ENCODE data around the gene TCERG1L. TPM values are rescaled to one million over a fixed set of nuclear protein-coding genes. Genes with fewer than 3 reads are reported as not detected.

Gene TCERG1L
- total and polyA plus RNA-seq, 3 experiments from 2014 or later: 0.07 to 0.93 (median 0.68) TPM

DNA sequence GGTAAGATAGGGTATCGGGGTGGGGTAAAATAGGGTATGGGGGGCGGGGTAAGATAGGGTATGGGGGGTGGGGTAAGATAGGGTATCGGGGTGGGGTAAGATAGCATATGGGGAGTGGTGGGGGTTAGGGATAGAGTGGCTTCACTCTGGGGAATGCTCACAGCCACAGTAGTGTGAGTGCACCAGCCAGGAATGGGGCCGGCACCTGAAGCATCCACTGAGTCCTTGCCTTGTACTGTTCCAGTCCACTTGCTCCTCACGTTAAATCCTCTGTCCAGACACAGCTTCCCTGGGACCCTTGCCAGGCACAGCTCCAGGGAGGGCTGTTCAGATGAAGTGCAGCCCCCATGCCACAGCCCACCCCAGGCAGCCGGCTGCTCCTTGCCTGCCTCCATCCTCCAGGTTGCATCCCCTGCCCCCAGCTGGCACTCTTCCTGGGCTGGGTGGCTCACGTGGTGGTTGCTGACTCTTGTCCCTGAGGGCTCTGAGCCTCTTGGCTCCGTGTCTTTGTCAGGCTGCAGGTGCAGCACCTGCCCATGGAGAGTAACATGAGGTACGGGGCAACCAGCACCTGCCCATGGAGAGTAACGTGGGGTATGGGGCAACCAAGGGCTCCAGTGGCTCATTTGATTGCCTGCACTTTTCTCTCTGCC, 268.4 kb downstream of the TCERG1L start:
- ChIA-PET CTCF (no interaction called here), POLR2A (no interaction called here)
- H3K27ac Mint-ChIP-seq: no peak overlapping the region
- no peak for DNase-seq
- no peaks in the 10 kb centered on the region for H3K27me3 Mint-ChIP-seq
- Histone ChIP-seq H3K27me3 (ENCODE audit: insufficient read depth, low read length, poor library complexity, severe bottlenecking) (no peaks in the 10 kb centered on the region), H3K4me1 (ENCODE audit: insufficient read depth, low read length) (no peaks in the 10 kb centered on the region), H3K9me3 (ENCODE audit: low read length) (no peaks in the 10 kb centered on the region), H3K36me3 (ENCODE audit: insufficient read depth, low read length) (no peaks in the 10 kb centered on the region), H3K27ac (ENCODE audit: low read depth, low read length) (no peak overlapping the region), H3K4me3 (ENCODE audit: low read length) (no peak overlapping the region)
- no peaks in the 10 kb centered on the region for H3K36me3 Mint-ChIP-seq
- H3K9me3 Mint-ChIP-seq: peaks cover 0 to 4% (median 1%) of the 10 kb centered on the region in 5 donors
- no peak overlapping the region for H3K4me3 Mint-ChIP-seq
- no peaks in the 10 kb centered on the region for H3K4me1 Mint-ChIP-seq
